ENCODE measurements around the gene STARD13.

Gene STARD13

DNA sequence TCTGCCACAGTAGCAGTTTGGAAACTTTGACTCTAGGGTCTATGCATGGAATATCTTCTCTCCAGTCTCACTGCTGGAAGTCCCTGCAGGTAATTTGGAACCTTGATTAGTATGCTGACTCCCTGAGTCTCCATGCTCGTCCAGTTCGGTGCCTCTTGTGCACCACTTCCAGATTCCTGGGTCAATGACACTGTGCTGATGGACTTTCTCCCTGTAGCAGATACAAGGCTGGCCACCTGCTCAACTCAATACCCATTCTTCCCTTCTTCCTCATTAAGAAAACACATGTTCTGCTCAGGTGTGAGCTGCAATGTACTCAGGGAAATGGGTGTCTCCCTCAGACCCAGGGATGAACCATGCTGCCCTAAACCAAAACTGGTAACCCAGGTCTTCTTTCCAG lies 170.3 kb downstream of the STARD13 start:
- in situ Hi-C loops (cut with HindIII; ENCODE audit: low pct_ligation_motif_present, low sequenced_read_pairs), result no loop called here

DNA sequence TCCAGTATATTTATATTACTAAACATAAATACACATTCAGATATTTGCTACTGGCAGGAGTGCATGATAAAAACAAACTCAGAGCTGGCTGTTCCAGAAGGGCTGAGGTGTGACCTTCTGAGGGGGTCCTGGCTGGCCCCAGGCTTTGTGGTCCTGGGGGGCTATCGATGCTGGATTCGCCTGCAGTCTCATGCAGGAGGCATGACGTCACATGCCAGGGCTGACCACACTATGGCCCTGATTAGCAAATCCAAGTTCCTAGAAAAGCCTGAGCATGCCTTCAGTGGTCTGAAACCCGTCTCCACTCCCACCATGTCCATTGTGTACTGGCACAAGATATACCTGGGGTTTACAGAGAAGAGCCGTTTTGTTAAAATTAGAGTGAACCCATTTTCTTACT lies 171.4 kb downstream of the STARD13 start:
- no peak for TF ChIP-seq CTCF (IDR thresholded peaks at IDR 0.05; ENCODE audit: low read depth, low read length, missing control alignments)
- in situ Hi-C loops (cut with HindIII; ENCODE audit: low pct_ligation_motif_present, low sequenced_read_pairs), result no loop called here

More for the DNA sequence above, 170.3 kb downstream of the STARD13 start:
- DNase-seq, result no peak
- Histone ChIP-seq H3K4me3 (ENCODE audit: low read depth, low read length) (no peak overlapping the region), H3K27me3 (replicated peaks) (no peaks in the 10 kb centered on the region), H3K36me3 (replicated peaks) (peaks cover 86% of the 10 kb centered on the region), H3K27ac (no peak overlapping the region)
- no peak for TF ChIP-seq CTCF (IDR thresholded peaks at IDR 0.05; ENCODE audit: low read depth, low read length, missing control alignments)

DNA sequence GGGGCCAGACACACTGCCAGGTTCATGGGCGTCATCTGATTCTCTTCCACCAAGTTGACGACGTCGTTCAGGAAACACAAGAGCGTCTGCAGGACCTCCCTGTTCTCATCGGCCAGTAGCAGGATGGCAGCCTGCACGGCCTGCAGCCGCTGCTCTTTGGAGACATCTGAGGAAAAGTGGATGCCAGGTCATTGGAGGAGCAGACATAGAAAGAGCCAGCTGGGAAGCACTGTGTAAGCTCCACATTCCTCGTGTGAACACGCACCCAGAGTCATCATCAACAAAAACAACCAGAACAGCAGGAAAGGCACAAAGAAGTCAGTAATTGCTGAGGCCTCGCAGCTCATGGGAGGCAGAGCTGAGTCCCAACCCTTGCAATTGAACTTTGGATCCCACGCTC lies 172.8 kb downstream of the STARD13 start:
- in situ Hi-C loops (cut with HindIII; ENCODE audit: low pct_ligation_motif_present, low sequenced_read_pairs), result no loop called here
- H3K27me3 ChIP-seq (replicated peaks), result no peaks in the 10 kb centered on the region
- H3K4me3 ChIP-seq (ENCODE audit: low read depth, low read length), result no peak overlapping the region
- peak overlapping the region; percentile 60 for H3K27ac ChIP-seq
- TF ChIP-seq CTCF (IDR thresholded peaks at IDR 0.05; ENCODE audit: low read depth, low read length, missing control alignments), result no peak
- peaks cover 90% of the 10 kb centered on the region for H3K36me3 ChIP-seq (replicated peaks)
- DNase-seq, result peak; percentile 67

More for the DNA sequence above, 171.4 kb downstream of the STARD13 start:
- Histone ChIP-seq H3K4me3 (ENCODE audit: low read depth, low read length) (no peak overlapping the region), H3K36me3 (replicated peaks) (peaks cover 90% of the 10 kb centered on the region), H3K27me3 (replicated peaks) (no peaks in the 10 kb centered on the region), H3K27ac (no peak overlapping the region)
- no peak for DNase-seq

DNA sequence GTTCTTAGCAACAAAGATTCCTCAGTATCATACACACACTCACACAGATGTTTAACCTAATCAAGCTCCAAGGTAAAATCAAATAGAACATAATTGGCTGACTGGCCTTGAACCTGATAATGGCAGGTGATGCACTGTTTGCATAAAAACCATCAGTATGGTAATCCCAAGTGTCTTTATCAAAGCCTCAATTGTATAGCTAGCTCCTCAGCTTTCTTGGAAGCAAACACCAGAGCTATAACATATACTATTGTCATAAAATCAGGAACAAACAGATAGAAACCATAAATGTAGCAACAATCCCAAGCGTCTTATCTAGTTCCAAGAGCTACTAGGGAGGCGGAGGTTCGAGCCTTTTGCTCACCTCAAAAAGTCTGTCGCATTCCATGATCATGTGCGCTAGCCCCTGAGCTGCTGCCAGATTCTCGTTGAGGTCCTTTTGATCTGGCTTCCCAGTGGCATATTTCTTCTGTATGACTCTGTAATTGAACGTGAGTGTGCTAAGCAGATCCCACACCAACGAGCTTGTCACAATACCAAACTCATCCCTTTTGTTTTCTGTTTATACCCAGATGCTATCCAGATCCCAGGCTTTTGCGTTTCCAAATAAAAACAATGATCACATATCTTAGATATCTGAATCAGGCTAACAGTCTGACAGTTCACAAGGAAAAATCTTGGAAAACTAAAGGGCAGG lies 174.0 kb downstream of the STARD13 start:
- TF ChIP-seq CTCF (IDR thresholded peaks at IDR 0.05; ENCODE audit: low read depth, low read length, missing control alignments), result no peak
- Histone ChIP-seq H3K27ac (peak overlapping the region; percentile 60), H3K27me3 (replicated peaks) (no peaks in the 10 kb centered on the region), H3K36me3 (replicated peaks) (peaks cover 92% of the 10 kb centered on the region), H3K4me3 (ENCODE audit: low read depth, low read length) (no peak overlapping the region)
- peak; percentile 60 for DNase-seq
- in situ Hi-C loops (cut with HindIII; ENCODE audit: low pct_ligation_motif_present, low sequenced_read_pairs), result no loop called here

- in situ Hi-C loops (cut with HindIII; ENCODE audit: low pct_ligation_motif_present, low sequenced_read_pairs), result no loop called here
- Histone ChIP-seq H3K27me3 (replicated peaks) (no peaks in the 10 kb centered on the region), H3K27ac (peak overlapping the region; percentile 60), H3K4me3 (ENCODE audit: low read depth, low read length) (no peak overlapping the region), H3K36me3 (replicated peaks) (peaks cover 92% of the 10 kb centered on the region)
- DNase-seq, result no peak
- no peak for TF ChIP-seq CTCF (IDR thresholded peaks at IDR 0.05; ENCODE audit: low read depth, low read length, missing control alignments)
Measured at GRCh38 chr13:33110713-33111413, 174.7 kb downstream of the STARD13 start.
